AG04449 (cell line): Measurements from ENCODE around the gene PAH.

Source experiments
- CTCF ChIA-PET: fragments of 350-600 bp; formaldehyde crosslinking; extraction: SDS; loops from one replicate; lab custom pipeline; 2021; ENCODE audit warnings: antibody characterized with exemption; lab: Yijun Ruan, JAX
- POLR2A ChIA-PET: fragments of 400-600, 350-600 bp; formaldehyde crosslinking; extraction: SDS; loops from one replicate; lab custom pipeline; 2020; ENCODE audit warnings: antibody characterized with exemption, inconsistent platforms; lab: Yijun Ruan, JAX
- DNase-seq: peaks from one replicate; pipeline ENCODE4 v3.0.0-alpha.2; 2010; ENCODE audit warnings: low read depth, low spot score
- H3K4me3 ChIP-seq: 2 replicates; pipeline ENCODE4 v1.5.1; 2011; ENCODE audit warnings: low read depth, mild to moderate bottlenecking, control low read depth, low read length
- CTCF ChIP-seq: IDR thresholded peaks from one replicate; pipeline ENCODE4 v1.5.1; 2011; ENCODE audit warnings: mild to moderate bottlenecking, moderate library complexity, low read length, control low read depth, inconsistent platforms; ENCODE audit not compliant: insufficient read depth; ENCODE audit errors: missing control alignments

PAH gene

GRCh38 chr12:102891756-102892155, 25.3 kb downstream of the PAH start:
- ChIA-PET CTCF (interaction anchor here (1.6 kb wide), 2 partner anchors 8 to 10 kb away, joined by 3 to 10 read pairs; no protein-coding TSS in a partner anchor), POLR2A (no interaction called here)
- TF ChIP-seq CTCF, result no peak
- no peak for DNase-seq
- H3K4me3 ChIP-seq, result no peak overlapping the region

DNA sequence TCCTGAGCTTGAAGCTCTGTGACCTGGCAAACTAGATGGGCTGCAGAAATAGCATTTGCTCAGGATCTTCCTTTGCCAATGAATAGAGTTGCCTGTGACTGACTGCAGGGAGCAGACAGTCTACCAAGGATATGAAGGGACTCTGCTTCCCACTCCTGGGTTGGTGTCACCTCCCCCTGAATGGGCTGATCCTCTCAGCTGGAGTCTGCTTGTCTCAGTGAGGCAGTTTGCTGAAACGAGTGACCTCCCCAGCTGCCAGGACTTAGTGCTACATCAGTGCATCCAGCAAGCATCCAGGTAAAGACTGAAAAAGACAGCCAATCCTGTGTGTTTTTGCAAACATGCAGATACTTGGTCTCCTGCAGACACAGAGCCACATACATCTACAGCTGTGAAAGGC, 28.5 kb downstream of the PAH start:
- no peak for DNase-seq
- no peak overlapping the region for H3K4me3 ChIP-seq
- CTCF ChIA-PET, result no interaction called here
- TF ChIP-seq CTCF, result no peak
- POLR2A ChIA-PET, result no interaction called here

DNA sequence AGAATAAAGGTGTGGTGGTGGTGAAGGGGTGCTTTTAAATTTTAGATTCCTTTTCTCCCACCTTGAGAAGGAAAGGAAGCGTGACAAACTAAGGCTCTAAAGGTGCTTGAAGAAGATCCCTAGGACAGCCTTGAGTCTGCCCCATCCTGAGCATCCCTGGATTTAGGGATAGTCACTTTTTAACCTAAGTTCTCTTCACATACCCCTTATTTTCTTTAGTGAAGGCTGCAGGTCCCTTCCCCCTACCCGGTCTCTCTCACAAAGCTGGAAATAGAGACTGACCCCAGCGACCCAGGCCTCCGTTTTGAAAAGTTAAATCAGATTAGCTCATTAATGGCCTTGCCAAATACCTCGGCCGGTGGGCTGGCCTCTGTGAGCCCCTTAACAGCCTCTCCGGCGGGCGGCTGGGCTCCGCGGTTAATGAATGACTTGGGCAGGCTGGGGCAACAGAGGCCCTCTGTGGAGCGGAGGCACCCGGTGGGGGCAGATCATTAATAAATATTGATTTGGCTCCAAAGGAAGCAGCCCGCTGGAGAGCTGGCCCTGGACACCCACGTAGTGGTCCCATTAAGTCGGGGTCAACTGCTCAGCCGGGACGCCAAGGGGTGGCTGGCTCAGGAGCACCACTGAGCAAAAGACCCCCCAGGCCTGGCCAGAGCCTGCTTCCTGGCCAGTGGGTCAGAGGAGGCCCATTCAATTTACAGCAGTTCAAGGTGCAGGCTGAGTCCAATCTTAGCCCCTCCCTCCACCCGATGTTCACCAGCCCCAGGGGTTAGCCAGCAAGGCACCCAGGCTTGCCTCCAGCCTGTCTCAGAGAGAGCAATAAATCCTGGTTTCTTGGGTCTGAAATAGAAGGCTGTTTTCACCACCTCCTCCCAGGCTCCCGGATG, 31.8 kb downstream of the PAH start:
- no peak overlapping the region for H3K4me3 ChIP-seq
- TF ChIP-seq CTCF, result no peak
- ChIA-PET CTCF (interaction anchor here (6.0 kb wide), 1 partner anchor 662 kb away, joined by 115 read pairs; no protein-coding TSS in a partner anchor), POLR2A (no interaction called here)
- no peak for DNase-seq

GRCh38 chr12:102883204-102883799, 33.7 kb downstream of the PAH start:
- peak; percentile 67 for TF ChIP-seq CTCF
- no peak overlapping the region for H3K4me3 ChIP-seq
- ChIA-PET POLR2A (no interaction called here), CTCF (interaction anchor here (0.7 to 6.0 kb wide), 20 partner anchors 9 to 941 kb away, joined by 3 to 115 read pairs (median 3); no protein-coding TSS in a partner anchor)
- no peak for DNase-seq

GRCh38 chr12:102880783-102881182, 36.3 kb downstream of the PAH start:
- ChIA-PET POLR2A (no interaction called here), CTCF (interaction anchor here (6.0 kb wide), 1 partner anchor 667 kb away, joined by 115 read pairs; no protein-coding TSS in a partner anchor)
- TF ChIP-seq CTCF, result no peak
- DNase-seq, result no peak
- no peak overlapping the region for H3K4me3 ChIP-seq
